GM12864 (cell line): ENCODE data around the gene BICRAL.

Experiments
- DNase-seq: peaks from one replicate; pipeline ENCODE4 v3.0.0-alpha.2; 2011; ENCODE audit warnings: low read depth
- H3K4me3 ChIP-seq: 2 replicates; pipeline ENCODE4 v1.5.1; 2011; ENCODE audit warnings: mild to moderate bottlenecking, low read depth, low read length, control low read depth
- CTCF ChIP-seq: IDR thresholded peaks from 2 replicates; pipeline ENCODE4 v1.5.1; 2011; ENCODE audit warnings: low read depth, mild to moderate bottlenecking, moderate library complexity, low read length, control low read depth, inconsistent platforms; ENCODE audit errors: missing control alignments

BICRAL gene

GRCh38 chr6:42821846-42822245 is 40.0 kb downstream of the BICRAL start:
- H3K4me3 ChIP-seq = no peak overlapping the region
- DNase-seq = no peak
- no peak for TF ChIP-seq CTCF

- DNase-seq = no peak
- H3K4me3 ChIP-seq = no peak overlapping the region
- TF ChIP-seq CTCF = no peak
Observed at GRCh38 chr6:42829561-42830092, 47.8 kb downstream of the BICRAL start.

GRCh38 chr6:42831237-42831636 is 49.4 kb downstream of the BICRAL start:
- no peak for DNase-seq
- H3K4me3 ChIP-seq = no peak overlapping the region
- no peak for TF ChIP-seq CTCF

GRCh38 chr6:42834056-42834455 is 52.2 kb downstream of the BICRAL start:
- no peak for DNase-seq
- no peak overlapping the region for H3K4me3 ChIP-seq
- no peak for TF ChIP-seq CTCF

GRCh38 chr6:42841844-42842584 is 60.2 kb downstream of the BICRAL start:
- H3K4me3 ChIP-seq = no peak overlapping the region
- DNase-seq = no peak
- TF ChIP-seq CTCF = no peak

GRCh38 chr6:42845327-42845694 is 63.5 kb downstream of the BICRAL start:
- no peak for TF ChIP-seq CTCF
- no peak overlapping the region for H3K4me3 ChIP-seq
- no peak for DNase-seq

- TF ChIP-seq CTCF = no peak
- no peak for DNase-seq
- H3K4me3 ChIP-seq = no peak overlapping the region
Observed at GRCh38 chr6:42846505-42846904, 64.7 kb downstream of the BICRAL start.
